GM21515 (cell line): ENCODE results near the gene CACNB3.
"Not testable (repeated sequence)": the region's sequence is repeated elsewhere in the genome, so short reads cannot be mapped to it uniquely, and the experiment has no call there.

Experiments
- ATAC-seq: cut with Tn5 transposase; IDR thresholded peaks from one replicate; pipeline ENCODE4 v1.9.1; 2021; ENCODE audit not compliant: unreplicated experiment

The CACNB3 gene

GRCh38 chr12:48852734-48853688 lies 34.7 kb downstream of the CACNB3 start:
- ATAC-seq, result peak; percentile 50

- ATAC-seq, result no peak
Measured at GRCh38 chr12:48854488-48854887, 36.2 kb downstream of the CACNB3 start.

GRCh38 chr12:48854932-48855331 lies 36.6 kb downstream of the CACNB3 start:
- not testable (repeated sequence) for ATAC-seq

- no peak for ATAC-seq
Measured at GRCh38 chr12:48856379-48856778, 38.1 kb downstream of the CACNB3 start.

- no peak for ATAC-seq
Measured at GRCh38 chr12:48857278-48857994, 39.1 kb downstream of the CACNB3 start.

- no peak for ATAC-seq
Measured at GRCh38 chr12:48858043-48858442, 39.7 kb downstream of the CACNB3 start.

- ATAC-seq, result no peak
Measured at GRCh38 chr12:48859607-48860006, 41.3 kb downstream of the CACNB3 start.

GRCh38 chr12:48860236-48860635 lies 41.9 kb downstream of the CACNB3 start:
- ATAC-seq, result not testable (repeated sequence)

- no peak for ATAC-seq
Measured at GRCh38 chr12:48861111-48861510, 42.8 kb downstream of the CACNB3 start.

- ATAC-seq, result no peak
Measured at GRCh38 chr12:48862760-48863159, 44.5 kb downstream of the CACNB3 start.

- no peak for ATAC-seq
Measured at GRCh38 chr12:48863291-48863690, 45.0 kb downstream of the CACNB3 start.

GRCh38 chr12:48865281-48866051 lies 47.2 kb downstream of the CACNB3 start, which contains the start of gene RND1:
Gene RND1, minus strand, starts transcription at chr12:48865870. Its CDS starts 103 bp downstream, at chr12:48865767.
- ATAC-seq, result peak; percentile 86

GRCh38 chr12:48866052-48866711 lies 47.9 kb downstream of the CACNB3 start:
- peak; percentile 35 for ATAC-seq

GRCh38 chr12:48868451-48868850 lies 50.2 kb downstream of the CACNB3 start:
- ATAC-seq, result no peak

GRCh38 chr12:48869191-48869590 lies 50.9 kb downstream of the CACNB3 start:
- no peak for ATAC-seq

GRCh38 chr12:48873096-48873495 lies 54.8 kb downstream of the CACNB3 start:
- no peak for ATAC-seq

GRCh38 chr12:48873534-48873933 lies 55.2 kb downstream of the CACNB3 start:
- ATAC-seq, result not testable (repeated sequence)

- ATAC-seq, result no peak
Measured at GRCh38 chr12:48875944-48876515, 57.7 kb downstream of the CACNB3 start.
